Stimulated activated CD8-positive, alpha-beta memory T cell treated with anti-CD3 and anti-CD28 coated beads, Interleukin-7, amount 100 ng/mL, for 24 hours (primary cell): ENCODE data around the gene CYP1A2.
"Not testable (repeated sequence)": the region's sequence is repeated elsewhere in the genome, so short reads cannot be mapped to it uniquely, and the experiment has no call there.

Source experiments
- DNase-seq: peaks from one replicate; pipeline ENCODE4 v3.0.0-alpha.2; 2020; ENCODE audit warnings: low read depth

Gene CYP1A2

GRCh38 chr15:74748322-74748946 is at the start of gene CYP1A2:
CYP1A2 (plus strand) TSS chr15:74748845; CDS start chr15:74749739, 894 bp downstream.
- DNase-seq, result no peak

GRCh38 chr15:74709011-74709410 is 39.6 kb upstream of the CYP1A2 start:
- no peak for DNase-seq

- no peak for DNase-seq
Observed at GRCh38 chr15:74709892-74710291, 38.8 kb upstream of the CYP1A2 start.

- DNase-seq, result no peak
Observed at GRCh38 chr15:74710319-74711094, 38.1 kb upstream of the CYP1A2 start.

GRCh38 chr15:74712311-74712710 is 36.3 kb upstream of the CYP1A2 start:
- no peak for DNase-seq

GRCh38 chr15:74716651-74717050 is 32.0 kb upstream of the CYP1A2 start:
- no peak for DNase-seq

GRCh38 chr15:74722591-74722990 is 26.1 kb upstream of the CYP1A2 start:
- no peak for DNase-seq

GRCh38 chr15:74723187-74723586 is 25.5 kb upstream of the CYP1A2 start:
- DNase-seq, result no peak

- DNase-seq, result no peak
Observed at GRCh38 chr15:74723754-74724334, 24.8 kb upstream of the CYP1A2 start.

- DNase-seq, result no peak
Observed at GRCh38 chr15:74724570-74725224, 23.9 kb upstream of the CYP1A2 start.

GRCh38 chr15:74725225-74725774 is 23.3 kb upstream of the CYP1A2 start, which contains the start of gene CYP1A1:
CYP1A1 (minus strand) TSS chr15:74725528; CDS start chr15:74723097, 2,431 bp downstream.
- DNase-seq, result peak; percentile 8

GRCh38 chr15:74725845-74726773 is 22.5 kb upstream of the CYP1A2 start:
- peak; percentile 35 for DNase-seq

- DNase-seq, result no peak
Observed at GRCh38 chr15:74726774-74727164, 21.9 kb upstream of the CYP1A2 start.

- DNase-seq, result no peak
Observed at GRCh38 chr15:74727727-74728126, 20.9 kb upstream of the CYP1A2 start.

- not testable (repeated sequence) for DNase-seq
Observed at GRCh38 chr15:74728699-74729098, 19.9 kb upstream of the CYP1A2 start.

GRCh38 chr15:74729372-74729771 is 19.3 kb upstream of the CYP1A2 start:
- not testable (repeated sequence) for DNase-seq

- DNase-seq, result no peak
Observed at GRCh38 chr15:74730619-74731316, 17.9 kb upstream of the CYP1A2 start.

- no peak for DNase-seq
Observed at GRCh38 chr15:74732846-74733245, 15.8 kb upstream of the CYP1A2 start.

GRCh38 chr15:74733269-74733668 is 15.4 kb upstream of the CYP1A2 start:
- no peak for DNase-seq

- DNase-seq, result no peak
Observed at GRCh38 chr15:74735305-74735704, 13.3 kb upstream of the CYP1A2 start.
